HG03442 (cell line): ENCODE results near the gene IFFO2.
A peak's percentile ranks its signal among the peaks of the same experiment; 100 is the strongest.

ENCODE experiments used
- ATAC-seq: cut with Tn5 transposase; IDR thresholded peaks from one replicate; pipeline ENCODE4 v1.9.1; 2021; ENCODE audit warnings: mild to moderate bottlenecking, moderate library complexity; ENCODE audit not compliant: unreplicated experiment

The IFFO2 gene

GRCh38 chr1:18951818-18952391 is 4.6 kb downstream of the IFFO2 start:
- ATAC-seq: peak; percentile 28

GRCh38 chr1:18951416-18951815 is 5.1 kb downstream of the IFFO2 start:
- no peak for ATAC-seq

DNA sequence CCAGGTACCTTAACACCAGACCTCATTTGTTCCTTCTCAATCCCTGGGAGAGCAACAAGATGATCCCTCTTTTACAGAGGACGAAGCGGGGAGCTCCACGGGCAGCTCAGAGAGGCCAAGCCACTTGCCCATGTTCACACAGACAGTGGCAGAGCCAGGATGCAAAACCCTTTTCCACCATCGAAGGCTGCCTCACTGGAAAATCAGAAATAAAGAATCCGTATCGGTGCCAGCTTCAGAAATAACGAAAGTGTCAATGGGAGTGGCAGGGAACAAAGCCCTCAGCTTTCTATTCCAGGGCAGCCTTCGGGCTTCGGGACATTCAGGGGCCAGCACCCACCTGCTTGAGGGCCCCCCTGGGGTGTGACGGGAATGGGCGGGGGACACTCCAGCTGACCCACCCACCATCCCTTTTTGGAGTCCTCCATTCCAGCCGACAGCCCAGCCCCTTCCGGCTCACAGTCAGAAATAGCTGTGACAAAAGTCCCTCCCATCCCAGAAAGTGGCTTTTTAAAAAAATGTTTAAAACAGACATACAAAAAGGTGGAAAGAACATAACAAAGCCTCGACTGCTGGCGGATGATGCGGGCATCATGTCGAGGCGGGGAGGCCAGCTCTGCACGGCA is 6.0 kb downstream of the IFFO2 start:
- ATAC-seq: no peak

DNA sequence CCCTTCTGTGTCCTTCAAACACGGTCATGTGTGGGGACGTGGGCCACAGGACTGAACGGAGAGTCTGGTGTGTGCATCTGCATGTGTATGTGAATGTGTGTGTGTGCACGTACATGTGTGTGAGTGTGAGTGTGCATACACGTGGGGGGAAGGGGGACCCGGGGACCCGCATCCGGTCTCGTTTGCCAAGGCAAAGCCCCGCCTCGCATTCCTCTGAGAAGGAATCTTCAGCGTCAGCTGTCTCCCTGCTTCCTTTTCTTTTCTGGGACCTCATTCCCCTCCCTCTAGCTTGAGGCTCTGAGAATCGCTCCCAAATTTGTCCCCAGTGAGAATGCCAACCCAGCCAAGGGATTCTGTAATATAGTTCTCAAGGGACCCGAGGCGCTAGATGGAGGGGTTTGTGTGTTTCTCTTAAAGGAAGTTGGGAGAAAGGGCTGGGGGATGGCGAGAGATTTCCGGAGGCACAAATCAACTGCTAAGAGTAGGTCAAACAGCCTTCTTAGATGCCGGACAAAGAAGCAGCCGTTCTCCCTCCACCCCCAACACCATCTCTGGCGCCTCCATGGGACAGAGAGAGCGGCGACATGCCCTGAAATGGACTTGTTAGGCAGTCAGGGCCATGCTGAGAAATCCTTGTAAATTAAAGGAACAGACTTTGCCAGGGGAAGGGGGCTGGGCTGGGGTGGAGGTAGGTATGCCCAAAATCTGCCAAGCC is 6.6 kb downstream of the IFFO2 start:
- ATAC-seq: no peak

- no peak for ATAC-seq
Measured at GRCh38 chr1:18948913-18949685, 7.4 kb downstream of the IFFO2 start.

GRCh38 chr1:18948048-18948912 is 8.2 kb downstream of the IFFO2 start:
- no peak for ATAC-seq

- ATAC-seq: no peak
Measured at GRCh38 chr1:18947570-18947969, 8.9 kb downstream of the IFFO2 start.

DNA sequence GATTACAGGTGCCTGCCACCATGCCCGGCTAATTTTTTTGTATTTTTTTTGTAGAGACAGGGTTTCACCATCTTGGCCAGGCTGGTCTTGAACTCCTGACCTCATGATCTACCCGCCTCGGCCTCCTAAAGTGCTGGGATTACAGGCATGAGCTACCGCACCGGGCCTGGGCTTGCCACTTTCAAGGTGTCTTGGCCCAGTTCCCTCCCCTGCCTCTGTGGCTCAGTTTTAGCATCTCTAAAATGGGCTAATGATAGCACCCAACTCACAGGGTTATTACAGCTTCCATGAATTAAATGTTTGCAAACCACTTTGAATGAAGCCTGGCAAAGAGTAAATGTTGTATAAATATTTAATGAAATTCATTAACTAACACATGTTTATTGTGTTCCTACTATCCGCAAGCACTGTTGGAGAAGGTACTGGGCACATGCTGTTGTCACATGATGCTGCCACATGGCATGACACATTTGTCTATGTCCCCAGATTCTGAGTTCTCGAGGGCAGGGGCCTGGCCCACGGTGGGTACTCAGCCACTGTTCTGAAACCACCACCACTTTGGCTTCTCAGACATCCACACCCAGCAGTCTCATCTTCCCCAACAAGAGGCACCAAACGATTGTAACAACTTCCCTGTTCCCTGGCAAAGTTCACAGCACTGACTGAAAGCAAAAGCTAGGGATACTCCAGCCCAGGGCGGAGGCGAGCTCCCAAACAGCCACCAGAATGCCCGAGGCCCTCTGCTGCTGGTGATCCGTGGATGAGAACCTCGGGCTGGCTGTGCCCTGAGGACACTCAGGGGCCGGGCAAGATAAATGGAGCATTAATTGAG is 9.7 kb downstream of the IFFO2 start:
- no peak for ATAC-seq

DNA sequence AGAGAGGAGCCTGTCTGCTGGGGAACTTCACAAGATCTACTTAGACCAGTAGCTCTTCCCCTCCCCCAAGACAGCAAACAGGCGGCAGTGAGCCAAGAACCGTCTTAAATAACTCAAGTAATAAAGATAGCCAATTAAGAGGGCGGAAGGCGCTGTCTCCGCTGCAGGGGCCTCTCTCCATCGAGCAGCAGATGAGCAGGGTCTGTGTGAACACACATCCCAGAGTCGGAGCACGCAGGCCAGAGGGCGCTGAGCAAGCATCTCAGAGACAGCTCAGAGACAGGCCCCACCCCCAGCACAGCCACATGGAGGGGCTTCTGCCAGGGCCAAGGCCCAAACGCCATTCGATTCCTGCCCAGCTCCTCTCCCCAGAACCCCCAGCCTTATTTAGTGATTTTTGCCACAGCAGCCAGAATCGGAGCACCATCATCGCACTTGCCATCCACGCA is 11.1 kb downstream of the IFFO2 start:
- no peak for ATAC-seq

DNA sequence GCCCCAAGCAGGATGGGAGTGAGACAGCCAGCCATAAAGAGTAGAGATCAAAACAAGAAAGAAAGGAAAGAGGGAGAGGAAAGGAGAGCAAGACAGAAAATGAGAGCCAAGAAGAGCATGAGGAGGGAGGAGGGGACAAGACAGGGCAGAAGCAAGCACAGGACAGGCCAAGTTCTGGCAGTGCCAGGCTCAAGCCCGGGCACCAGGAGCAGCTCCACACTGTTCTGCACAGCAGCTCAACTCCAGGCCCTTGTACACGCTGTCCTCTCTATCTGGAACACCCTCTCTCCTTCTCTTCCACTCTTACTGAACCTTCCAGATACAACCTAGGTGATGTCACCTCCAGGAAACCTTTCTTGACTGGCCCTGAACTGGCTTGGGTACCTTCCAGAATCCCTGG is 11.7 kb downstream of the IFFO2 start:
- no peak for ATAC-seq

- ATAC-seq: no peak
Measured at GRCh38 chr1:18943914-18944572, 12.4 kb downstream of the IFFO2 start.

GRCh38 chr1:18943162-18943561 is 13.3 kb downstream of the IFFO2 start:
- ATAC-seq: no peak

DNA sequence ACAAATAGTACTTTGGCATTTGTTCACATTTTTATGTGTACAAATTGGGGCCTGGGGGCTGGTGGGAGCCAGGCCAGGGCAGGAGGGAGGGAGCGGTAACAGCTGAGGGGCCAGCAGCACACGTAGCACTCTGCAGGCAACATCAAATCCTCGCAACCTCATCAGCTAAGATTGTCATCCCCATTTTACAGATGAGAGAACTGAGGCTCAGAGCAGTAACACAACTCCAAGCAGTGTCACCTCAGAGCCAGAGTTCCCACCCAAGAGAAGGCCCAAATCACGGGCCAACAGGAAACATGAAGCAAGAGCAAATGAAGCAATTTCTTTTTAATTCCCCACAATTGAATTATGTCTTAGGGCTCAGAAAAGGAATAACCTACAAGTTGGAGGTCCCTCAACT is 14.1 kb downstream of the IFFO2 start:
- ATAC-seq: no peak

DNA sequence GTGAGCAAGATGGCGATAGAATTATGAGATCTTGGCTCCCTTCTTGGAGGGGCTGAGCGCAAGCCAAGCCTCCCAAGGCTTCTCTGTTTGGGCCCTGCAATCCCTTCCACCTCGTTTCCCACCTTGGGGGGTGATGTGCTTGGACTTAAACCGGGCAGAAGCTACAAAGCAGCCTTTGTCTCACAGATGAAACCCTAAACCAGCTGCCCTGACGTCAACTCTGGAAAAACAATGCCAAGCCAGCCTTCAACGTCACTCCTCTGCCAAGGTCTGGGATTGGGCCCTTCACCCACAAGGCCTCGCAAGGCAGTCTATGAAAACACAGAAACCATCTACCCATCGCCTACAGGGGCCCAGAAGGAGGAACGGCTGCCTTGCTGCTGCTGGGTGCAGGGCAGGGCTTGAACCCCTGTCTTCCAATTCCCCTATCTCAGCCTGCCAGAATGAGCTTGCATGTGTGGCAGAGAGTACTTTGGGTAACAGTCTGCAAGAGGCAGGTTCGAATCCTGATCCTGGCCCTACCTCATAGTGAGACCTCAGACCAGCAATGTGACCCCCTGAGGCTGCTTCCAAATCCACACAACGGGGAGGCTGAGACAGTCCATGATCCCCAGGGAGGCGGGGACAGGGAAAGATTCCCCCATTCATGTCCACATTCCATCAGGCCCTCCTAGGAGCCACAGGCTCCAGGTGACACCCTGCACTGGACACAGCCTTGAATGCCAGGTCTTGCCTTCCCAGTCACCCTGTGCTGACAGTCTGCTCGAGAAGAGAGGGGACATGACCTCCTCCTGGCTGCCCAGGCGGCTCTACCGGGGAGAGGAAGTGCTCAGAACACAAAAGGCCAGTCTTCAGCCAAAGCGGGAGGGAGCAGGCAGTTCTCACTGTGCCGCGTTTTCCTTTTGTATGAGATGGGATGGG is 15.0 kb downstream of the IFFO2 start:
- ATAC-seq: no peak

GRCh38 chr1:18940303-18941020 is 16.0 kb downstream of the IFFO2 start:
- ATAC-seq: no peak

GRCh38 chr1:18939398-18940302 is 16.8 kb downstream of the IFFO2 start:
- no peak for ATAC-seq

DNA sequence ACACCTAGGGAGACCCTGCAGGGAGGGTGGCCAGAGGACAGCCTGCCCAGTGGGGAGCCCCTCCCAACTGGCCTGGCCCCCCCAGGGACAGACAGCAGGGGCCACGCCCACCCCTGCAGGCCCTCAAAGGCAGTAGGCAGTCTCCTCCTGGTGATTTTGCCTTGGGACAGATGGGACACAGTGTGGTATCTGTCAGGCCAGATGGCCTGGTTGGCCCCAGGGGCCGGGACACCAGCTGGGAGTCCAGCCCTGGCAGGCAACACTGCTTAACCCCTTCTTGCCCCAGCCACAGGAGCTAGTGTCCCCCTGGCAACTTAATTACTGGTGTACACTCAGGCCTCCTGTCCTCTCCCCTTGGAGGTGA is 17.8 kb downstream of the IFFO2 start:
- no peak for ATAC-seq
